IMR-90 (cell line): ENCODE measurements around the gene SLC25A21. TPM values are rescaled to one million over a fixed set of nuclear protein-coding genes. Genes with fewer than 3 reads are reported as not detected.
A peak's percentile ranks its signal among the peaks of the same experiment; 100 is the strongest.

Experiments
- ATAC-seq: fragments of 200-7000 bp; cut with Tn5 transposase; 2 replicates; pipeline ENCODE4 v1.9.1; 2020; ENCODE audit warnings: low read depth, mild to moderate bottlenecking, moderate library complexity
- BruUV-seq: library from RNA; stranded (reverse); fragments of 400-500 nt; replicated peaks from 2 replicates; lab custom pipeline; 2021; lab: Mats Ljungman, UMichigan
- CTCF ChIA-PET: fragments of 300-600 bp; formaldehyde crosslinking; extraction: SDS; loops from one replicate; lab custom pipeline; 2021; ENCODE audit warnings: antibody characterized with exemption; lab: Yijun Ruan, JAX
- POLR2A ChIA-PET: fragments of 300-600 bp; sonication (Branson Sonifier 250); formaldehyde crosslinking; loops from one replicate; lab custom pipeline; 2022; ENCODE audit warnings: antibody characterized with exemption; ENCODE audit not compliant: unreplicated experiment; lab: Charles Lee
- DNase-seq: peaks from one replicate; pipeline ENCODE4 v3.0.0; 2013
- H2AFZ ChIP-seq: replicated peaks from 2 replicates; pipeline ENCODE3; 2013; ENCODE audit warnings: low read length, mild to moderate bottlenecking; ENCODE audit not compliant: poor library complexity
- H2AK5ac ChIP-seq: 2 replicates; pipeline ENCODE4 v1.6.1; 2013; ENCODE audit warnings: low read depth, low read length, inconsistent platforms
- H2AK9ac ChIP-seq: replicated peaks from 2 replicates; pipeline ENCODE3; 2013; ENCODE audit warnings: mild to moderate bottlenecking, low read depth, low read length, moderate library complexity; ENCODE audit not compliant: poor library complexity
- H2BK120ac ChIP-seq: 2 replicates; pipeline ENCODE4 v1.6.1; 2013; ENCODE audit warnings: low read depth, low read length, inconsistent platforms
- H2BK15ac ChIP-seq: 3 replicates; pipeline ENCODE4 v1.6.1; 2013; ENCODE audit warnings: low read depth, low read length, inconsistent platforms
- H2BK20ac ChIP-seq: 2 replicates; pipeline ENCODE4 v1.6.1; 2013; ENCODE audit warnings: low read depth, mild to moderate bottlenecking, inconsistent platforms, low read length, moderate library complexity
- H2BK5ac ChIP-seq: 2 replicates; pipeline ENCODE4 v1.6.1; 2013; ENCODE audit warnings: mild to moderate bottlenecking, low read depth, low read length, inconsistent platforms; ENCODE audit not compliant: poor library complexity, severe bottlenecking
- H3K14ac ChIP-seq: replicated peaks from 2 replicates; pipeline ENCODE4 v1.6.1; 2013; ENCODE audit warnings: low read depth, low read length, inconsistent platforms
- H3K18ac ChIP-seq: 2 replicates; pipeline ENCODE4 v1.6.1; 2013; ENCODE audit warnings: low read depth, low read length, control low read depth
- H3K23ac ChIP-seq: 2 replicates; pipeline ENCODE4 v1.6.1; 2013; ENCODE audit warnings: low read depth, low read length, inconsistent platforms
- H3K27ac ChIP-seq: 2 replicates; pipeline ENCODE4 v1.5.1; 2013; ENCODE audit warnings: mild to moderate bottlenecking, control low read depth, low read length; ENCODE audit not compliant: insufficient read depth
- H3K27me3 ChIP-seq: 2 replicates; pipeline ENCODE4 v1.6.1; 2013; ENCODE audit warnings: low read length; ENCODE audit not compliant: control insufficient read depth, insufficient read depth
- H3K36me3 ChIP-seq: 2 replicates; pipeline ENCODE4 v1.6.1; 2013; ENCODE audit warnings: low read length, mixed read lengths; ENCODE audit not compliant: control insufficient read depth, insufficient read depth
- H3K4ac ChIP-seq: 2 replicates; pipeline ENCODE4 v1.6.1; 2013; ENCODE audit warnings: low read depth, low read length, inconsistent platforms
- H3K4me1 ChIP-seq: 2 replicates; pipeline ENCODE4 v1.6.1; 2013; ENCODE audit warnings: low read length, mixed read lengths; ENCODE audit not compliant: control insufficient read depth, insufficient read depth
- H3K4me2 ChIP-seq: 2 replicates; pipeline ENCODE4 v1.6.1; 2013; ENCODE audit warnings: low read depth, mild to moderate bottlenecking, control low read depth, low read length, moderate library complexity
- H3K4me3 ChIP-seq: 2 replicates; pipeline ENCODE4 v1.5.1; 2013; ENCODE audit warnings: low read depth, mild to moderate bottlenecking, control low read depth, low read length, moderate library complexity; ENCODE audit not compliant: insufficient read depth
- H3K56ac ChIP-seq: 2 replicates; pipeline ENCODE4 v1.6.1; 2013; ENCODE audit warnings: low read length, inconsistent platforms; ENCODE audit not compliant: insufficient read depth; ENCODE audit errors: extremely low read depth
- H3K79me1 ChIP-seq, 2 experiments: 2 replicates each; pipeline ENCODE4 v1.6.1; 2013; ENCODE audit warnings: low read length in 2 of 2, inconsistent platforms in 1 of 2, low read depth in 1 of 2
- H3K9ac ChIP-seq: 2 replicates; pipeline ENCODE4 v1.6.1; 2013; ENCODE audit warnings: low read depth, low read length, control low read depth
- H3K9me1 ChIP-seq: 2 replicates; pipeline ENCODE4 v1.6.1; 2013; ENCODE audit warnings: low read length, inconsistent platforms; ENCODE audit not compliant: insufficient read depth
- H3K9me3 ChIP-seq: 2 replicates; pipeline ENCODE4 v1.6.1; 2013; ENCODE audit warnings: low read length; ENCODE audit not compliant: control insufficient read depth, insufficient read depth
- H4K20me1 ChIP-seq: 2 replicates; pipeline ENCODE4 v1.6.1; 2013; ENCODE audit warnings: low read length, inconsistent platforms; ENCODE audit not compliant: insufficient read depth
- H4K5ac ChIP-seq: 2 replicates; pipeline ENCODE4 v1.6.1; 2013; ENCODE audit warnings: mild to moderate bottlenecking, low read depth, low read length, control low read depth
- H4K8ac ChIP-seq, 2 experiments: 2 replicates each; pipeline ENCODE4 v1.6.1; 2013; ENCODE audit warnings: low read depth in 2 of 2, low read length in 2 of 2, control low read depth in 1 of 2, inconsistent platforms in 1 of 2
- H4K91ac ChIP-seq: 2 replicates; pipeline ENCODE4 v1.6.1; 2013; ENCODE audit warnings: low read depth, low read length, inconsistent platforms; ENCODE audit not compliant: insufficient read depth
- BHLHE40 ChIP-seq: fragments of 150-350 bp; IDR thresholded peaks from 2 replicates; pipeline ENCODE4 v1.6.1; 2016; ENCODE audit warnings: mild to moderate bottlenecking, low read depth, low read length
- CEBPB ChIP-seq: IDR thresholded peaks from 2 replicates; pipeline ENCODE4 v1.6.1; 2012; ENCODE audit warnings: low read depth, low read length, improper control_type of control experiment
- CHD1 ChIP-seq: IDR thresholded peaks from 2 replicates; pipeline ENCODE4 v1.6.1; 2012; ENCODE audit warnings: low read depth, low read length, improper control_type of control experiment
- ELK1 ChIP-seq: fragments of 150-350 bp; IDR thresholded peaks from 2 replicates; pipeline ENCODE4 v1.6.1; 2016; ENCODE audit warnings: low read depth, mild to moderate bottlenecking, low read length, moderate library complexity, borderline replicate concordance
- MAFK ChIP-seq: IDR thresholded peaks from 2 replicates; pipeline ENCODE4 v1.6.1; 2012; ENCODE audit warnings: low read depth, low read length, improper control_type of control experiment
- MAZ ChIP-seq: IDR thresholded peaks from 2 replicates; pipeline ENCODE4 v1.6.1; 2012; ENCODE audit warnings: low read depth, mild to moderate bottlenecking, low read length, improper control_type of control experiment, moderate library complexity, borderline replicate concordance
- NFE2L2 ChIP-seq: fragments of 150-350 bp; IDR thresholded peaks from 2 replicates; pipeline ENCODE4 v1.6.1; 2016; ENCODE audit warnings: low read depth, mild to moderate bottlenecking, low read length
- POLR2A ChIP-seq: IDR thresholded peaks from 2 replicates; pipeline ENCODE4 v1.6.1; 2012; ENCODE audit warnings: mild to moderate bottlenecking, low read depth, low read length
- RAD21 ChIP-seq: IDR thresholded peaks from 2 replicates; pipeline ENCODE4 v1.6.1; 2012; ENCODE audit warnings: low read length, improper control_type of control experiment
- RCOR1 ChIP-seq: IDR thresholded peaks from 2 replicates; pipeline ENCODE4 v1.6.1; 2012; ENCODE audit warnings: mild to moderate bottlenecking, low read length, improper control_type of control experiment; ENCODE audit not compliant: insufficient replicate concordance
- RFX5 ChIP-seq: IDR thresholded peaks from 2 replicates; pipeline ENCODE4 v1.8.0; 2012; ENCODE audit warnings: low read depth, mild to moderate bottlenecking, low read length, moderate library complexity
- SMC3 ChIP-seq: fragments of 150-350 bp; IDR thresholded peaks from 2 replicates; pipeline ENCODE4 v1.6.1; 2016; ENCODE audit warnings: low read depth, mild to moderate bottlenecking, antibody characterized with exemption, low read length, moderate library complexity
- USF2 ChIP-seq: fragments of 150-350 bp; IDR thresholded peaks from 2 replicates; pipeline ENCODE4 v1.6.1; 2017; ENCODE audit warnings: mild to moderate bottlenecking, antibody characterized with exemption, low read length, low read depth
- WGBS, 2 experiments: methylation state at CpG; one replicate each; pipeline versions ENCODE4 v1.1.5 to v1.1.7; 2013; ENCODE audit warnings: missing lambda C conversion rate in 2 of 2; ENCODE audit not compliant: insufficient read length in 1 of 2; ENCODE audit errors: extremely low coverage in 2 of 2; 5-methylcytosine and 5-hydroxymethylcytosine counted together
- dilution Hi-C: fragments of 300-500 bp; cut with HindIII; formaldehyde crosslinking; loops from one replicate; pipeline ENCODE4 v1.14.3; 2018; ENCODE audit warnings: low sequenced_read_pairs; ENCODE audit not compliant: unreplicated experiment
- in situ Hi-C: fragments of 300-500 bp; cut with MboI; formaldehyde crosslinking; loops from 3 replicates; pipeline ENCODE4 v1.14.3; 2019; ENCODE audit warnings: low sequenced_read_pairs, inconsistent platforms, mixed read lengths
- intact Hi-C: fragments of 100-400 bp; cut with micrococcal nuclease; formaldehyde crosslinking; loops from 2 replicates; pipeline ENCODE4 v1.10.0; 2022
- polyA plus RNA-seq, 3 experiments: library from polyadenylated mRNA; depleted of rRNA; stranded (reverse); fragments of >200 nt; gene quantifications; 2 replicates each; pipeline ENCODE4 v1.2.3, GENCODE V29; 2012; ENCODE audit warnings: low replicate concordance in 1 of 3
- total RNA-seq: library from RNA; depleted of rRNA; stranded (reverse); fragments of >200 nt; gene quantifications from 2 replicates; pipeline ENCODE4 v1.2.3, GENCODE V29; 2012
- TF ChIP-seq, protein P1 (sequence below): conservative IDR thresholded peaks from 2 replicates; pipeline ENCODE4 v1.5.1; 2012; ENCODE audit warnings: mild to moderate bottlenecking, low read depth, low read length, improper control_type of control experiment

SLC25A21 gene
- total and polyA plus RNA-seq, 2 of the 4 experiments (the other 2 are of a cell fraction): 0.62 to 0.90 TPM

- no peak overlapping the region for H2AK9ac ChIP-seq
- intact Hi-C loops (loop anchor here (1.0 to 2.0 kb wide), 3 partner anchors 295 to 502 kb away; no protein-coding TSS in a partner anchor), in situ Hi-C loops (no loop called here), dilution Hi-C loops (no loop called here)
- no peak overlapping the region for H3K9ac ChIP-seq
- no peak overlapping the region for H3K4ac ChIP-seq
- ChIA-PET POLR2A (no interaction called here), CTCF (interaction anchor here (0.6 to 2.9 kb wide), 7 partner anchors 9 to 503 kb away, joined by 3 to 12 read pairs (median 6); no protein-coding TSS in a partner anchor)
- H3K23ac ChIP-seq: no peak overlapping the region
- H3K4me1 ChIP-seq: 0 out of 2 replicates have a peak, but pooled peaks cover 4% of the 10 kb centered on the region
- no peak overlapping the region for H4K5ac ChIP-seq
- no peak overlapping the region for H2BK15ac ChIP-seq
- H2BK120ac ChIP-seq: no peak overlapping the region
- H2AFZ ChIP-seq: peak overlapping the region; percentile 87
- H3K18ac ChIP-seq: no peak overlapping the region
- ATAC-seq (peak; percentile 91), DNase-seq (peak; percentile 30)
- H3K9me3 ChIP-seq: no peaks in the 10 kb centered on the region; the same call in 1 of the 2 replicates
- H4K8ac ChIP-seq: no peak overlapping the region
- WGBS, 2 experiments: 1% methylated on average over 38 of the region's 62 CpGs; no CpG with 5 or more reads in 1 of the 2 experiments
- H3K27me3 ChIP-seq: peaks cover 58% of the 10 kb centered on the region
- H3K79me1 ChIP-seq: no peaks in the 10 kb centered on the region
- H3K56ac ChIP-seq: no peak overlapping the region
- no peaks in the 10 kb centered on the region for H3K36me3 ChIP-seq
- H3K4me3 ChIP-seq: peak overlapping the region; percentile 42
- H2BK5ac ChIP-seq: no peak overlapping the region
- no peak overlapping the region for H2BK20ac ChIP-seq
- no peak overlapping the region for H3K14ac ChIP-seq
- peak overlapping the region; percentile 94 for H3K4me2 ChIP-seq
- no peaks in the 10 kb centered on the region for H3K9me1 ChIP-seq
- H4K91ac ChIP-seq: no peak overlapping the region
- no peaks in the 10 kb centered on the region for H4K20me1 ChIP-seq
- no peak overlapping the region for H2AK5ac ChIP-seq
- BruUV-seq: no TSS peak
- H3K27ac ChIP-seq: no peak overlapping the region
- no peak for TF ChIP-seq RFX5
- TF ChIP-seq, protein P1, sequence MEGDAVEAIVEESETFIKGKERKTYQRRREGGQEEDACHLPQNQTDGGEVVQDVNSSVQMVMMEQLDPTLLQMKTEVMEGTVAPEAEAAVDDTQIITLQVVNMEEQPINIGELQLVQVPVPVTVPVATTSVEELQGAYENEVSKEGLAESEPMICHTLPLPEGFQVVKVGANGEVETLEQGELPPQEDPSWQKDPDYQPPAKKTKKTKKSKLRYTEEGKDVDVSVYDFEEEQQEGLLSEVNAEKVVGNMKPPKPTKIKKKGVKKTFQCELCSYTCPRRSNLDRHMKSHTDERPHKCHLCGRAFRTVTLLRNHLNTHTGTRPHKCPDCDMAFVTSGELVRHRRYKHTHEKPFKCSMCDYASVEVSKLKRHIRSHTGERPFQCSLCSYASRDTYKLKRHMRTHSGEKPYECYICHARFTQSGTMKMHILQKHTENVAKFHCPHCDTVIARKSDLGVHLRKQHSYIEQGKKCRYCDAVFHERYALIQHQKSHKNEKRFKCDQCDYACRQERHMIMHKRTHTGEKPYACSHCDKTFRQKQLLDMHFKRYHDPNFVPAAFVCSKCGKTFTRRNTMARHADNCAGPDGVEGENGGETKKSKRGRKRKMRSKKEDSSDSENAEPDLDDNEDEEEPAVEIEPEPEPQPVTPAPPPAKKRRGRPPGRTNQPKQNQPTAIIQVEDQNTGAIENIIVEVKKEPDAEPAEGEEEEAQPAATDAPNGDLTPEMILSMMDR: peak; percentile 60
- no peak for TF ChIP-seq POLR2A
- peak; percentile 60 for TF ChIP-seq RAD21
- no peak for TF ChIP-seq BHLHE40
- TF ChIP-seq CHD1: no peak
- no peak for TF ChIP-seq MAFK
- peak; percentile 43; the same call in 1 of the 2 replicates for TF ChIP-seq SMC3
- no peak for TF ChIP-seq ELK1
- no peak for TF ChIP-seq USF2
- no peak for TF ChIP-seq MAZ
- TF ChIP-seq CEBPB: no peak
- no peak for TF ChIP-seq RCOR1
- TF ChIP-seq NFE2L2: no peak
Observed at GRCh38 chr14:36647824-36648753, 524.3 kb downstream of the SLC25A21 start.
